CD4-positive, alpha-beta T cell treated with Interleukin-12 subunit alpha and Interleukin-12 subunit beta, for 1 hour (primary cell): ENCODE measurements around the gene HDAC1.

ENCODE experiments used
- DNase-seq: peaks from one replicate; pipeline ENCODE4 v3.0.0-alpha.2; 2020

The HDAC1 gene

GRCh38 chr1:32331549-32331948 is 39.7 kb downstream of the HDAC1 start:
- no peak for DNase-seq

GRCh38 chr1:32332290-32333079 is 40.6 kb downstream of the HDAC1 start:
- DNase-seq, result no peak

GRCh38 chr1:32333251-32333963 is 41.5 kb downstream of the HDAC1 start:
- no peak for DNase-seq

- no peak for DNase-seq
Measured at GRCh38 chr1:32334274-32334861, 42.5 kb downstream of the HDAC1 start.

- peak; percentile 75 for DNase-seq
Measured at GRCh38 chr1:32334864-32335534, 43.1 kb downstream of the HDAC1 start.

- DNase-seq, result no peak
Measured at GRCh38 chr1:32335535-32335789, 43.6 kb downstream of the HDAC1 start.

- DNase-seq, result peak; percentile 91
Measured at GRCh38 chr1:32335790-32336590, 44.1 kb downstream of the HDAC1 start, which contains the start of gene MARCKSL1. TSS of gene MARCKSL1 (minus strand) at chr1:32336233. CDS start at chr1:32336033, 200 bp downstream.

GRCh38 chr1:32336591-32336932 is 44.7 kb downstream of the HDAC1 start:
- DNase-seq, result no peak

- DNase-seq, result peak; percentile 78
Measured at GRCh38 chr1:32336963-32337675, 45.2 kb downstream of the HDAC1 start.

GRCh38 chr1:32337855-32338636 is 46.2 kb downstream of the HDAC1 start:
- peak; percentile 39 for DNase-seq

GRCh38 chr1:32338637-32339145 is 46.8 kb downstream of the HDAC1 start:
- no peak for DNase-seq

GRCh38 chr1:32339363-32339978 is 47.6 kb downstream of the HDAC1 start:
- no peak for DNase-seq

- no peak for DNase-seq
Measured at GRCh38 chr1:32341186-32341757, 49.4 kb downstream of the HDAC1 start.

GRCh38 chr1:32341971-32342370 is 50.1 kb downstream of the HDAC1 start:
- DNase-seq, result no peak

- no peak for DNase-seq
Measured at GRCh38 chr1:32342704-32343103, 50.8 kb downstream of the HDAC1 start.

GRCh38 chr1:32345289-32345827 is 53.5 kb downstream of the HDAC1 start:
- no peak for DNase-seq

- DNase-seq, result no peak
Measured at GRCh38 chr1:32346532-32347157, 54.8 kb downstream of the HDAC1 start.

GRCh38 chr1:32349211-32349708 is 57.4 kb downstream of the HDAC1 start:
- DNase-seq, result no peak

- DNase-seq, result no peak
Measured at GRCh38 chr1:32350785-32351398, 59.0 kb downstream of the HDAC1 start.
